HG03565 (cell line): Measurements from ENCODE around the gene BRD3.

ENCODE experiments used
- ATAC-seq: cut with Tn5 transposase; IDR thresholded peaks from one replicate; pipeline ENCODE4 v1.9.1; 2021; ENCODE audit warnings: mild to moderate bottlenecking, moderate library complexity; ENCODE audit not compliant: unreplicated experiment

The BRD3 gene

DNA sequence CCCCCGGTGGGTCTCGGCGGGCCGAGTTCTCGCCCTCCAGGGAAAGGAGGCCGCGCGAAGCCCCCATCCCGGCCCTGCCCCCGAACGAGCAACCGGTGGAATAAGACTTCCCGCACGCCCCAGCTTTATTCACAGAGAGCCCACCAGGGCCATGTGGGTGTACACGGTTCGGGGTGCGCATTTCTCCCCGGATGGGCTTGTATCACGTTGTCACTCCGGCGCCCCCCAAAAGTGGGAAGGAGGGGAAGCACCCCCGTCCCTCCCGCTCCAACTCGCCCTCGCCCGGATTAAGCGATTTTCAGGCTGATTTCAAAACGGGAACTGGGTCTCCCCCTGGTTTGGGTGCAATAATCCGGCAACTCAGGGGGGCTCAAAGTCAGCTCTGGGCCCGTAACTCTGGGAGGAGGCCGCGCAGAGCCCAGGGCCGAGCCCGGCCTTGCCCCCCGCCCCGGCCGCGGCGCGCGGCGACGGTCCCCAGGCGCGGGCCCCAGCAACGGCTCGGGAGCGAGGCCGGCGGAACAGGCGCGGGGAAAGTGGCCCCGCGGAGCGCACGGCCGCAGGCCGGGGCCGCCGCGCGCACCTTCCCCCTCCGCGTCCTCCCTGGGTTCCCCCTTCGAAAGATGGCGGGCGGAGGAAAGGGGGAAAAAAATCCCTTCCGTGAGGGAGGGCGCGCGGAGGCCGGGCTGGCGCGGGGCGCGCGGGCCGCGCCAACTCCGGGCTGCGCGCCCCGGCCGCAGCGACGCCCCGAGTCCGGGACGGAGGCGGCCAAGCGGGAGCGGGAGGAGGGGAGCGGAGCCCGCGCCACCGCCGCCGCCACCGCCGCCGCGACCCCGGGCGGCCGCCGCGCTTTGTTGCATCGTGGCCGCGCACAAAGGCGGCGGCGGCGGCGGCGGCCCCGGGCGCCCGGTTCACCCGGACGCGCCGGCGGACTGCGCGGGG lies 644 bp downstream of the BRD3 start:
- ATAC-seq, result peak; percentile 21

DNA sequence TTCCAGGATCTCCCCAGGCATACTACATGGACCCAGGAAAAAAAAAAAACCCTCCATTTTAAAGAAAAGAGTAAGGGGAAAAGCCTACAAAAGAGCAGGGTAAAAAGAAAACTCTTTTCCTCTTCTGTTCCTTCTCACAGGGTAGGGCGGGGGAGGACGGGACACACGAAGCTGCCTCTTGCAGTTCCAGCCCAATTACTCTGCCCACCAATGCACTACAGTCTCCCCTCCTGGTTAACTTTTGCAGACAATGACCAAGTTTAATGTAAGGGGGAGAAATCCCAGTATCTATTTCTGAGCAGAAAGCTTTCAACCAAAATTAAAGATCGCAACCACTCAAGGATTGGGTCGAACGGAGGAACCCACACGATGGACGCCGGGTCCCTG lies 1.3 kb downstream of the BRD3 start:
- ATAC-seq, result no peak

DNA sequence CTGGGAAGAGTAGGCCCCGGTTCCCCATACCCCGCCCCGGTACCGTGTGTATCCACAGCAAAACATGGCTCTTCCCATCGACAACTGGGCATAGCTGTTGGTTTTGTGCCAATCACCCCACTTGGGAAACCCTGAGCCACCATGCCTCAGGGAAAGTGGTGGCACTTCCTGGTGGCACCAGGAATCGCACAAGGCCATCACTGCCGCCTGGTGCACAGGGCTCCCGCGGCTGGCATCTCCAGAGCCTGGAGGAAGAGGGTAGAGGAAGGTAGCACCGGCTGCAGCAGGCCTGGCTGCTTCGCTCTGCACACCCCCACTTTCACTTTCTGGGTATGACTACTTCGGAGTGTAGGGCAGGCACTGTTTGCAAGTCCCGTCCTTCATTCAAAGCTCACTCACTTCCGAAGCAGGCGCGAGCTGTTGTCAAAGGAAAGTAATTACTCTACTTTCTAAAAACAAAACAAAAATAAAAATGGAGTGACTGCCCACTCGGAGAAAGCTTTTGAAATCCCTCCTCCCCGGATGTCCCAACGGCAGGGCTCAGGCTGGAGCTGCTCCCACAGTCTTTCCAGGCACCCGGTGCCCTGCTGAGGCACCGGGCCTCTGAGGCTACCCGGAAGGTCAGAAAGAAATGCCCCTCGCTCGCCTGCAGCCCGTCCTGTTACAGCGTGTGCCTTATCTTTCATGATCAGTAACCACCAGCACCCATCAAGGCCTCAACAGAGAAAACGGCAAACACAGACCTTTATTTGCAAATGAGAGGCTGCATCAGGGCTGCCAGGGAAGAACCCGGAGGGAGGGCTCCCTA lies 2.0 kb downstream of the BRD3 start:
- no peak for ATAC-seq

DNA sequence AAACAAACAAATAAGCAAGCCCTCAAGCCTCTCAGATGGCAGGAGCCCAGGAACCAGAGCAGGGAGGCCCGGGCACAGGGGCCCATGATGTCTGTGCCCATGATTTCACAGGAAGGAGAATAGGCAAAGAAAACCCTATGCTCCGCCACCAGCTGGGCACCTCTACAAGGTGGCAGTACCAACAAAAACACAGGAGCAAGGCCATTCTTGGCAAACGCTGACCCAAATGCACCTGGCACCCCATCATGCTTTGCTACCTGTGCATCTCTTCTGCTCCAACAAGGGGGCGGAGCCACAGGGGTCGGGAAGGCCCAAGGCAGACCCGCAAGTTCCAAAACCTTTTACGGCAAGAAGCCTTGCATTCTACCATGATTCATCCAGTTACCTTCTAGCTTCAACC lies 3.1 kb downstream of the BRD3 start:
- no peak for ATAC-seq

DNA sequence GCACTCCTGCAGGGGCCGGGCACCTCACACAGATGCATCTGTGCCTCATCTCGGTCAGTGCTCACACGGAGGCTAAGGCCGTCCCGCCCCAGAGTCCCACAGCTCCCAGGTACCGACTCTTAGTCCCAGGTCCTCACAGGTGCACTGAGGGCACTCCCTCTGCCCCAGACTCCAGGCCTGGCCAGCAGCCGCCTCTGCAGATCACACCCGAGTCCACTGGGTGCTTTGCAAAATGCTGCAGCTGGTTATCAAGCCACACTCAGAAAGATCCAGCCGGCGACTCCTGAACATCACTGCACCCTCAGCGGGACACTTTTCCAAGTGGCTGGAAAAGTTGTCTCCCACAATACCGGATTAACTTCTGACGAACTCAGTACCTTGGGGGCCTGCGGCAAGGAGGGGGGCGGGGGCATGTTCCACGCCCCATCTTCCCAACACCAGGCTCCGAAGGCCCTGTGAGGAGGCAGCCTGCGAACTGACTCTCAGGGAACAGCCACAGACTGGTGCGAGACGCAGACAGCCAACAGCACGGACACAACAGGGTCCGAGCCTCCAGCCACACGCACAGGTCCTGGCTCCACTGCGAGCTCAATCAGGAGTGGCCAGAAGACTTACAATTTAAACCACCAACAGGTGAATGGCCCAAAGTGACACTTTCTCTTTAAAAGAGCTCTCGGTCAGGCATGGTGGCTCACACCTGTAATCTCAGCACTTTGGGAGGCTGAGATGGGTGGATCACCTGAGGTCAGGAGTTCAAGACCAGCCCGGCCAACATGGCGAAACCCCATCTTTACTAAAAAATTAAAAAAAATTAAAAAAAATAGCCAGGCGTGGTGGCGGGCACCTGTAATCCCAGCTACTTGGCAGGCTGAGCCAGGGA lies 4.0 kb downstream of the BRD3 start:
- ATAC-seq, result no peak

DNA sequence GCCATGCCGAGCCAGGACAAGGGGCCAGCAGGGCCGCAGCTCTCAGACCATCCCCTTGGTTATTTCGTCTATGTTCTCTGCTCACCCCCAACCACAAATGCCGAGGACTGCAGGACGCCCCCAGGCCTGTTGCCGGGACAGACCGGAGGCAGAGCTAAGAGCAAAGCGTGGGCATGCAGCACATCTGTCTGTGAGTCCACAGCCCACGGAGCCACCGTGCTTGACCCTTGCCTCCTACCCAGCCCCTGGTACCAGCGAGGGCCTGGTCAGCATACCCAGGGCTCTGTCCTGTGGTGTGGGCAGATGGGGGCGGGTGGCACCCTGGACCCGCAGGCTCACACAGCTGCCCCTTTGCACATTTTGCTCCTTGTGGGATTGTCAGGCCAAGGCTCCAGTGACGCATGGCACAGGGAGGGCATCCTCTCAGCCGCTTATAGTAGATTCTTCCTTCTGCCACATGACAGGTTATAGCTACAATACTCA lies 4.7 kb downstream of the BRD3 start:
- ATAC-seq, result no peak

DNA sequence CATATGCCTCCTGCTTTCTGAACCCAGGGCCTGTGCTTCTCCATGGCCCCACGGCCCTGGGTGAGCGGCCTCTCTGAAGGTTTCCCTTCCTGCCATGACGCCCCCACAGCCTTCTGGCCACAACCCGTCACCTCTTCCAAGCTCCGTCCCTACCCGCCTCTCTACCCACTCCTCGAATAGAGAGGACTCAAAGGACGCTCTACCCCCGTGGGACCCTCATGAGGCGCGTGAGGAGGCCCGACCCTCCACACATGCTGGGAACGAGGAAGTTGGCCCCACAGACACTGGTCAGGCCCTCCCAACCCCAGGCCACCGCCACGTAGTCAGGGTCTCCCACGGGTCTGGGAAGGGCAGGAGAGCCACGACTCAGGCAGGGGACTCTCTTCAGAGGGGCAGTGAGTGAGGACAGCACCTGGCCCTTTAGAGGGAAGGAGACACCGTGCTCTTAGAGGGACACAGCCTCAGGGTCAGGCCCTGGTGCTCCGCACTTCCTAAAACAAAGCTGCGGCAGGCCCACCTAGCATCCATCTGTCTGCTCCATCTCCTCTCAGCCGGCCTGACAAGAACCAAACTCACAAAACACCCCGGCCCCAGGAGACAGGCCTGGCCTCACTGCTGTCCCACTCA lies 5.3 kb downstream of the BRD3 start:
- no peak for ATAC-seq

DNA sequence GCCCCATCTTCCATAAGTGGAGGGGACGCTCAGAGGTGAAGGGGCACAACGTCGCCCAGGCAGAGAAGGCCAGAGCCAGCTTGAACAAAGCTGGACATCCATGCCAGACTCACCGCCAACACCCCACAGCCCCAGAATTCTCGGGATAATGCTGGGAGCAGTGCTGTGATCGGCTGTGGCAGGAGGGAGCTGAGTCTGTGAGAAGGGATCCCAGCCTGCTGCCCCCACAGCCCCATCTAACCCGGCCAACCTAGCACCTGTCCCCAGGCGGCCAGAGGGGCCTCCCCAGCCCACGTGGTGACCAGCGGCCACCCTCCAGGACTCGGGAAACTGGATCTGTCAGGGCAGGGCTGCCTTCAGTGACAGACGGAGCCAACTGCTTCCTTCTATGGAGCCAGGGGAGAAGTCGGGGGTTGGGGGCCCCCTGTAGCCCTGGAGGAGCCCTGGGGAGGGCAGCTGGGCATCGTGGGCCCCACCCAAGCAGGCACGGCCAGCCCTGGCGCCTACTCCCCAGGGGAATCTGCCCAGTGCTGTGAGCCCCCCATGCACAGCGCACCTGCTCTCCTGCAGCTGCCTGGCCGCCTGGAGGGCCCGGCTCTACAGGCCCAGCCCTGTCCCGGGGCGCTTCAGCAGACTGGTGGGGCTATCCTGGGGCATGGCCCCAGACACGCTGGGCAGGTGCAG lies 6.0 kb downstream of the BRD3 start:
- ATAC-seq, result no peak

DNA sequence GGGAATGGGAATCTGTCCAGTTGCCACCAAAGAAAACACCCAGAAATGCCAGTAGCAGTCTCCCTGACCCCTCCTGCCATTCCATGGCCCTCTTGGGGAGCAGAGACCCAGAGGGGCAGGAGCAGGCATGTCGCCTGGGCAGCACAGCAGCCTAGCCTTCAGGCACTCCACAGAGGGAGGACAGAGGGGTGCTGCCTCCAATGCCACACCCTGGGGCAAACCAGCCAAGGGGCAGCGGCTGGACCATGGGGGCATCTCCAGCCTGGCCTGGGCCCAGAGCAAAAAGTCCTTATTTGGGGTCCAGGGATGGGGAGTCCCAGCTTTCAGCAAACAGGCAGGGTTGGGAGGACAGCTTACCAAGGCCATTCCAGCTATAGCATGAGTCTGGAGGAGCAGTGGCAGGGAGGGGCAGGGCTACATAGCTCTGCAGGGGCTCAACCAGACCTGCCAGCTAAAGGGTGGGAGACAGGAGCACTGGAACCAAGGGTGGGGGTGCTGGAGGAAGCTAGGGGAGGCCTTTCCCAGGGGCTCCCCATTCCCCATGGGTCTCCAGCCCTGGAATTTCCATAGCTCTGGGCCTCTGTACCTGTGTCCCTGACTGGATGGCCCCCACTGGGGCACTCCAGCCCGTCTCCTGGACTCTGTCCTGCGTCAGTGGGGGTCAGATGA lies 6.7 kb downstream of the BRD3 start:
- ATAC-seq, result no peak

DNA sequence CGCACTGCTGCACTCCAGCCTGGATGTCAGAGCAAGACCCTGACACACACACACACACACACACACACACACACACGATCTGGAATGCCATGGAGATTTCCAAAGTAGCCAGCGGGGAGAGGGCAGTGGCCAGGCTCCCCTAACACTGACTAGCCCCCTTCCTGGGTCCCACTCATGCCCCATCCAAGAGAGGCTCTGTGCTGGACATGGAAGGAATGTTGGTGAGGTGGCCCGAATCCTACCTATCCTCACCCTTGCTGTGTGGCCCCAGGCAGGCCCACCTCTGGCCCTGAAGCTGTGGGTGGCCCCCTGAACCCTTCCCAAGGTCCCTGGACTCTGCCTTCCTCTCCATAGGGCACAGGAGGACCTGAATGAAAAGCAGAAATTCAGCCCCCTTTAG lies 7.3 kb downstream of the BRD3 start:
- no peak for ATAC-seq

DNA sequence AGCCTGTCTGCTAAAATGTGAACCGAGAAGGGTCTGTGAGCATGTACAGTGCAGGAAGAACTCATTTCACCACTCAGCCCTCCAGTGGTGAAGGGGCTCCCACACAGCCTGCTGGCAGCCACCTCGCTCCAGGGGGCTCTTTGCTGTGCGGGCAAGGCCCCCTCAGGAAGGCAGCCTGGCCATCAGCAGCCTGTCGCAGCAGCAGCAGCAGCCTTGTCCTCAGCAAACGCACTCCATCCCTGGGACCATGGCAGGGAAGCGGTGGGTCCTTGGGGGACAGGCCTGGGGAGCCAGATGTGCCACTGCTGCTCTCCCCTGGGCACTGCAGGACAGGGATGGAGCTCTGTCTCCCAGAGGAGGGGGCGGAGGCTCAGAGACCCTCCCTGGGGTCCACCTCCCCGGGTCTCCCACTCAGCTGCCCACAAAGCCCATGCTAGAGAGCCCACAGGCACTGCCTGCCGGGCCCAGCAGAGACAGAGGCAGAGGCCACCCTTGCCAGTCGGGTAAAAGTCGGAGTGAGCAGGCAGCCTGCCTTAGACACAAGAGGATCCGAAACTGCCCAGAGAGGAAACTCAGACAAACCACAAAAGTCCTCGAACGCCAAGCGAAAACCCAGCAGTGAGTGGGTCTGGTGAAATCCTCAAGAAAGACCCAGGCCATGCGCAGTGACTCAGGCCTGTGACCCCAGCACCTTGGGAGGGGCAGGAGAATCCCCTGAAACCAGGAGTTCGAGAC lies 8.0 kb downstream of the BRD3 start:
- ATAC-seq, result no peak

DNA sequence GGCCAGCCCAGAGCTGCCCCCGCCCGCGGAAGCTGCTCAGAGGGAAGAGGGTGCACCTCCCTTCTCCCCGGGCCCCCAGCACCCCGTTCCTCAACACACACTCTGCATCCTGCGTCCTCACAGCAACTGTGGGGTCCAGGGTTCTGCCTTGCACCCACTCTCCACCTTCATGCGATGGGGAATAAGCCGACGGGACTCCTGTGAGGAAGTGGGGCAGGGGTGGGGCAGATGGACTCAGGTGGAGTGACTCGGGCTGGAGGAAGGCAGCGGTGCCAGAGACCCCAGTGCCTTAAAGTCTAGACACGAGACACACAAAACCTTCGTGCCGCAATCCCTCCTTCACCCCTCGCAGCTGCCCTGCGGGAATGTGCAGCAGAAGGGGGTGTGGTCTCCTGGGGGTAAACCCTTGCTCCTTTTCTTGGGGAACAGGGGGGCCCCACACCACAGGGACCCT lies 8.6 kb downstream of the BRD3 start:
- ATAC-seq, result no peak

DNA sequence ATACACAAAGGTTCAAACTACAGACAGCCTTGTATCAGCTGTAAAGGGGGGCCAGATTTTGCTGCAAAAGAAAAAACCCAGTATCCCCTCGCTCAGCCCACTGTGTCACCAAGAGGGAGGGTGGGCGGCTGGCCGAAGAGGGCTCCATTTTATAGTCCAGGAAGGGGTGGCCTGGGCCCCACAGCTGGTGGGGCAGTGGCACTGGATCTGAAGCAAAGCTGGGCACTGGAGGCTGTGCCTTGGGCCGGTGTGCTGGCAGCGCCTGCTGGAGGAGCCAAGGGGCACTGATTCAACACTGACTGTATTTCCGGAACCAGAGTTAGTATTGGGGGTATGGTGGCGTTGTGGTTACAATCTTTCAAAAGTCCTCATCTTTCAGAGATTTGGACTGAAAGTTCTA lies 9.1 kb downstream of the BRD3 start:
- no peak for ATAC-seq

DNA sequence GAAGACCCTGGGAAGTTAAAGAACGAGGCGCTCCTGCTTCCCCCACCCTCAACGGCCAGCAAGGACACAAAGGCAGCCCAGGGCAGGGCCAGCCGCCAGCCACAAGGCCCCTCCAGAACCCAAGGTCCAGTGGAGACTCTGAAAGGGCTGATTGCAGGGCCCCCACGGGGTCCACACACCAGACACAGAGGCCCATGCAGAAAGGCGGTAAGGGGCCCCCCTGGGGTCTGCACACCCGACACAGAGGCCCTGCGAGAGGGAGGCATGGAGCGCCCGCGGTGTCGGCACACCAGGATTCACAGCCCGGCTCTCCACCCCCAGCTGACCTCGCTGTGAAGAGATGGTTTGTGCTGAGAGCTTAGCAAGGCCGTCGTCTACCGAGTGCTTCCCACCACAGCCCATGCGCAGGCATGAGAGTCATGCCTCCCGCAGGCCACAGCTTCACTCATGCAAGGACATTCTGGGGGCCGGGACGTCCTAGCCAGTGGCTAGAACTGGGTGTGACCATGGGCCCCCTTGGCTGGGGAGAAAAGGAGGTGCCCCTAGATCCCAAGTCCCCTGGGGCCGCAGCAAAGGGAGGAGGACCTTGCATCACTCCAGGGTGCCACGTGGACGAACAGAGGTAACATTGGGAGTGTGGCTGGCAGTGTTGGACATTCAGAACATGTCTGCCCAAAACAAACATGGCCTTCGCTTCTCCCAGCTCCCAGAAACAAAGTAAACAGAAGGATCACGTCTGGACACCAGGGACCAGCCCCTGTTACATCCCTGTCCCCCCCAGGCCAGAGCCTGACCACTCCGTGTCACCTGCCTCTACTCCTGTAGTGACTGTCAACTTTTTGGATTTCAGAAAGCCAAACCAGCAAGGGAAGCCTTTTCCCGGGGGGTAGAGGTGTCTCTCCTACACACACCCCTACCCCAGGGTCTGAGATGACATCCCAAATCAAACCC lies 9.8 kb downstream of the BRD3 start:
- no peak for ATAC-seq

DNA sequence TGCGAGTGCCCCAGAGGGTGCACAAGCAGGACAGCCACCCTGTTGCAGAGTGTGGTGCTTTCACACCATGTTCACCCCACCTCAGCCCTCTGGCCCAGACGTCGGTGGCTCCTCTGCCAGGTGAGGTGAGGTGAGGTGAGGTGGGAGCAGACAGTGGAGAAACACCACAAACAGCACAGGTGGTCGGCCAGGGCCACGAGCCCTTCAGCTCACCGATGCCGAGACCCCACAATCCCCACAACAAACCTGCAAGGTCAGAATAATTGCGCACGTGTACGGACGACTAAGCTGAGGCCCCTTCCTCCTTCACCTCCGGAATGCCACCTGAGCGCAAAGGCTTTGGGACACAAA lies 10.5 kb downstream of the BRD3 start:
- ATAC-seq, result no peak

DNA sequence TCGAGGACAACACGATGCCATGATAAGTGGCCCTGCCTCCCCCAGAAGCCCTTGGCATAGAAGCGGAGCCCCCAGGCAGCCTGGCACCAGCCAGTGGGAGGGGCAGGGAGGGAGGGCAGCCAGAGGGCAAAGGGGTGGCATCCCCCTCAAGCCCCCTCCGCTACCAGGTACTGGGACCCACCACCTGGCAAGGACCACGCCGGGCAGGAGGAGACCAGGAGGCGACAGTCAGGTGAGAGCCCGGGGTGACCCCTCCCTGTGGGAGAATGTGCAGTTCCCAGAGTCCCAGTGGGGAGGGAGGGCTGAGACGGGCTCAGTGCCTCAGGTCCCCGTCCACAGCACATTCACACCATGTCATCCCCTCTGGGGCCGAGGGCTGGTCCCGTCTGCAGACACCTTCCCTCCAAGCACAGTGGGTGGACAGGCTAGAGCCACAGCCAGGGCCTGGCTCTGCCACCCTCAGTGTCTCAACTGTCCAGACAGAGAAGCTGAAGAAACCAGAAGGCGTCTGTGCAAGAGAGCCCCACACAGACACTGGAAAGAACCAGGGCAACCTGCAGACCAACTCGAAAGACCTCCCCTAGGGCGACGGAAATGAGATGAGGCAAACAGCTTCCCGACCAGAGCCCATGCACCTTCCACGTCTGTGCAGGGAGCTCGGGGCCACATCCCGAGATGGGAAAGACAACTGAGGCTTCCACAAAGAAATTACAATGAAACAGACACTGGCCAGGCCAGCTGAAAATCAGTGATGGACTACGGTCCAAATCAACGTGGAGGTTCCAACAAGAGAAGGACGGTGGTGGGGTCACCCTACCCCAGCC lies 11.1 kb downstream of the BRD3 start:
- no peak for ATAC-seq

DNA sequence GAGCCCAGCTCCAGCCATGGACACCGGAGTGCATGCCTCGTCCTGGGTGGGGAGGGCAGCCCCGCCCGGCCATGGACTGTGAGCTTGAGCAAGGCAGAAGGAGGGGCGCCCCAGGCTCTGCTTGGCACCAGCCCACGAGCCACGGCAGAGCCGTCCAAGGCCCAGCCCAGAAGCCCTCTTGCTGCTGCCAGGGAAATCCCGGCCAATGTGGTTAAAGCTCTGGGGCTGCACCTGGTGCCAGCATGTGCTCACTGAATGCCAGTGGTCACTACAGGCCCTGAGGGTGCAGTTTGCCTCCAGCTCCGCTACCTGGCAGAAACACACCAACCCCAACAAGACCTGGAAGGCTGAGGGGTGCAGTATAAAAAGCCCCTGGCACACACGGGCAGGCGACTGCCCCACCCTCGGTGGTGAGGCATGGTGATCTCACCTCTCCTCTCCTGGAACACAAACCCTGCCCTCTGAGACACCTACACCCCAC lies 11.8 kb downstream of the BRD3 start:
- ATAC-seq, result no peak
